NT2/D1 (cell line): ENCODE measurements around the gene REEP3.
"Not testable (repeated sequence)": the region's sequence is repeated elsewhere in the genome, so short reads cannot be mapped to it uniquely, and the experiment has no call there.

Experiments
- DNase-seq: peaks from one replicate; pipeline ENCODE4 v3.0.0-alpha.2; 2011; ENCODE audit warnings: low read depth, low spot score
- H3K27me3 ChIP-seq: 2 replicates; pipeline ENCODE4 v1.6.0; 2011; ENCODE audit warnings: mild to moderate bottlenecking; ENCODE audit not compliant: insufficient read length, insufficient read depth
- H3K36me3 ChIP-seq: 2 replicates; pipeline ENCODE4 v1.6.1; 2011; ENCODE audit warnings: mild to moderate bottlenecking, low read length, mixed read lengths; ENCODE audit not compliant: insufficient read depth, insufficient read length
- H3K4me1 ChIP-seq: 2 replicates; pipeline ENCODE4 v1.5.1; 2011; ENCODE audit not compliant: insufficient read depth, insufficient read length
- H3K4me3 ChIP-seq: 2 replicates; pipeline ENCODE4 v1.5.1; 2011; ENCODE audit warnings: low read depth; ENCODE audit not compliant: insufficient read length
- H3K9ac ChIP-seq: 2 replicates; pipeline ENCODE4 v1.6.0; 2011; ENCODE audit warnings: low read depth; ENCODE audit not compliant: insufficient read length
- H3K9me3 ChIP-seq: 2 replicates; pipeline ENCODE4 v1.5.1; 2011; ENCODE audit warnings: mild to moderate bottlenecking, low read length; ENCODE audit not compliant: insufficient read depth
- SUZ12 ChIP-seq: IDR thresholded peaks from 2 replicates; pipeline ENCODE4 v1.6.1; 2011; ENCODE audit not compliant: insufficient read length, insufficient read depth; ENCODE audit errors: extremely low read depth
- YY1 ChIP-seq: IDR thresholded peaks from 2 replicates; pipeline ENCODE4 v1.6.1; 2011; ENCODE audit not compliant: insufficient read length, insufficient read depth
- ZNF274 ChIP-seq: IDR thresholded peaks from 2 replicates; pipeline ENCODE4 v1.6.1; 2011; ENCODE audit warnings: mild to moderate bottlenecking, low read depth, low read length

Gene REEP3

GRCh38 chr10:63487990-63488389 lies 33.2 kb upstream of the REEP3 start:
- no peaks in the 10 kb centered on the region for H3K4me1 ChIP-seq
- no peak for DNase-seq
- H3K4me3 ChIP-seq = no peak overlapping the region
- H3K36me3 ChIP-seq = no peaks in the 10 kb centered on the region
- no peak overlapping the region for H3K9ac ChIP-seq
- H3K27me3 ChIP-seq = no peaks in the 10 kb centered on the region
- TF ChIP-seq SUZ12 (no peak), ZNF274 (no peak), YY1 (no peak)
- H3K9me3 ChIP-seq = 0 out of 2 replicates have a peak, but pooled peaks cover 11% of the 10 kb centered on the region

- Histone ChIP-seq H3K36me3 (no peaks in the 10 kb centered on the region), H3K9me3 (0 out of 2 replicates have a peak, but pooled peaks cover 11% of the 10 kb centered on the region), H3K9ac (no peak overlapping the region), H3K4me1 (no peaks in the 10 kb centered on the region), H3K4me3 (no peak overlapping the region), H3K27me3 (no peaks in the 10 kb centered on the region)
- no peak for DNase-seq
- no peak for TF ChIP-seq SUZ12
- TF ChIP-seq YY1 = no peak
- no peak for TF ChIP-seq ZNF274
These were observed 31.4 kb upstream of the REEP3 start for GRCh38 chr10:63489838-63490237.

GRCh38 chr10:63491588-63492316 lies 29.4 kb upstream of the REEP3 start:
- DNase-seq = no peak

DNA sequence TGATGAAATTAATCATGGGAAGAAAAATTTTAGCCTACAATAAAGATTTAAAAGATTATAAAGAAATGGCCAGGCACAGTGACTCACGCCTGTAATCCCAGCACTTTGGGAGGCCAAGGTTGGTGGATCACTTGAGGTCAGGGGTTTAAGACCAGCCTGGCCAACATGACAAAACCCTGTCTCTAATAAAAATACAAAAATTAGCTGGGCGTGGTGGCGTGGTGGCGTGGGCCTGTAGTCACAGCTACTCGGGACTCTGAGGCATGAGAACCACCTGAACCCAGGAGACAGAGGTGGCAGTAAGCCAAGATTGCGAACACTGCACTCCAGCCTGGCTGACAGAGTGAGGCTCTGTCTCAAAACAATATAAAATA lies 28.9 kb upstream of the REEP3 start:
- not testable (repeated sequence) for H3K4me3 ChIP-seq, H3K9ac ChIP-seq, H3K4me1 ChIP-seq, DNase-seq, H3K36me3 ChIP-seq, H3K27me3 ChIP-seq
- H3K9me3 ChIP-seq = 0 out of 2 replicates have a peak, but pooled peaks cover 11% of the 10 kb centered on the region

More at GRCh38 chr10:63491588-63492316, 29.4 kb upstream of the REEP3 start:
- Histone ChIP-seq H3K4me3 (no peak overlapping the region), H3K4me1 (no peaks in the 10 kb centered on the region), H3K9me3 (0 out of 2 replicates have a peak, but pooled peaks cover 11% of the 10 kb centered on the region), H3K27me3 (no peaks in the 10 kb centered on the region), H3K9ac (no peak overlapping the region), H3K36me3 (no peaks in the 10 kb centered on the region)
- TF ChIP-seq ZNF274 (no peak), YY1 (no peak), SUZ12 (no peak)

DNA sequence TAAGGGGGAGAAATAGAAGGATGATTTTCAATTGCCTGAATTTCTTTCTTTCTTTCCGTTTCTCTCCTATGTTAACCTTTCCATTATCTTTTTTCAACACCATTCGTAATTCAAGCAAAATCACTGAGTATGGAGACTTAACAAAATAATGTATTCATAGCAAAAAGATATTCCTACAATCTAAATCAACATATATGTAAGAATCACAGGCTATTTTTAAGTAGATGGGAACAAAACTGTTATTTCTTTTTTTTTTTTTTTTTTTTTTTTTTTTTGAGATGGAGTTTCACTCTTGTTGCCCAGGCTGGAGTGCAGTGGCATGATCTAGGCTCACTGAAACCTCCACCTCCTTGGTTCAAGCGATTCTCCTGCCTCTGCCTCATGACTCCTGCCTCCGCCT lies 28.2 kb upstream of the REEP3 start:
- TF ChIP-seq ZNF274 (no peak), YY1 (no peak), SUZ12 (no peak)
- Histone ChIP-seq H3K9ac (no peak overlapping the region), H3K4me1 (no peaks in the 10 kb centered on the region), H3K27me3 (no peaks in the 10 kb centered on the region), H3K36me3 (no peaks in the 10 kb centered on the region), H3K9me3 (0 out of 2 replicates have a peak, but pooled peaks cover 11% of the 10 kb centered on the region), H3K4me3 (no peak overlapping the region)
- DNase-seq = no peak

- no peak overlapping the region for H3K9ac ChIP-seq
- no peaks in the 10 kb centered on the region for H3K27me3 ChIP-seq
- H3K36me3 ChIP-seq = no peaks in the 10 kb centered on the region
- no peaks in the 10 kb centered on the region for H3K4me1 ChIP-seq
- no peak overlapping the region for H3K4me3 ChIP-seq
- TF ChIP-seq SUZ12 = no peak
- H3K9me3 ChIP-seq = 0 out of 2 replicates have a peak, but pooled peaks cover 8% of the 10 kb centered on the region
- no peak for DNase-seq
These were observed 26.2 kb upstream of the REEP3 start for GRCh38 chr10:63494951-63495350.

DNA sequence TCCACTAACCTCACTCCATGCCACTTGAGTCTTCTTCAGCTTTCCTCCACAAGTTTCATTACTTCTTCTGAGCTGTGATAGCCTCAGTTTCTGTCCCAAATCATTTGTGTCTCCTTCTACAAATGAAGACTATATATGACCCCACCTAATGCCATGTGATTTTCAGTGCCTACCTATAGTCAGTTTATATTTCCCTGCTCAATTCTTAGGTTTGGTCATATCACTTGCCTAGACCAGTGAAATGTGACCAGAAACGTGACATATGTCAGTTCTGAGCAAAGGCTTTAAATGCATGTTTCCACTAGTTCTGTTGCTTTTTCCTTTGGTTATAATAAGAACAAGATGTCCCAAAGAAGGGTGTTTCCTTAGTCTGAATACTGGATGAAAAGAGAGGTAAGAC lies 24.6 kb upstream of the REEP3 start:
- DNase-seq = no peak
- Histone ChIP-seq H3K36me3 (no peaks in the 10 kb centered on the region), H3K9ac (no peak overlapping the region), H3K4me3 (no peak overlapping the region), H3K27me3 (no peaks in the 10 kb centered on the region), H3K4me1 (no peaks in the 10 kb centered on the region), H3K9me3 (no peaks in the 10 kb centered on the region)
- TF ChIP-seq SUZ12 (no peak), ZNF274 (no peak), YY1 (no peak)

DNA sequence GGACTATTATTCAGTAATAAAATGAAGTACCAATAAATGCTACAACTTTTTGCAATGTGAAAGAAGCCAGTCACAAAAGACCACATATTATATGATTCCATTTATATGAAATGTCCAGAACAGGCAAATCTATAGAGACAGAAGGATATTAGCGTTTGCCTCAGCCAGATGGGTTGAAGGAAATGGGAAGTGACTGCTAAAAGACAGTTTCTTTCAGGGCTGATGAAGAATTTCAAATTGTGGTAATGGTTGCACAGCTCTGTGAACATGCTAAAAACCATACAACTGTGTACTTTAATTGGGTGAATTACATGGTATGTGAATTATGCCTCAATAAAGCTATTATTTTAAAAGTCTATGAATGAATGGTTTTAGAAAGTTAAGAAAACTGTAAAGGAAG lies 23.9 kb upstream of the REEP3 start:
- DNase-seq = no peak
- Histone ChIP-seq H3K4me3 (no peak overlapping the region), H3K9me3 (no peaks in the 10 kb centered on the region), H3K36me3 (no peaks in the 10 kb centered on the region), H3K9ac (no peak overlapping the region), H3K4me1 (no peaks in the 10 kb centered on the region), H3K27me3 (no peaks in the 10 kb centered on the region)
- no peak for TF ChIP-seq SUZ12
- TF ChIP-seq ZNF274 = no peak
